Esophagus muscularis mucosa (tissue), 4 donors: ENCODE measurements around the gene MYO7B. TPM values are rescaled to one million over a fixed set of nuclear protein-coding genes. Genes with fewer than 3 reads are reported as not detected.

Source experiments
- DNase-seq: peaks from one replicate; pipeline ENCODE4 v3.0.0-alpha.2; 2017; ENCODE audit errors: extremely low spot score
- H3K27ac ChIP-seq, 4 donors: fragments of 200-600 bp; sonication (generic); replicated peaks in 1 of 4; 1 replicate in 3 of 4; 2 replicates in 1 of 4; pipeline ENCODE4 v1.5.1; 2016 to 2019; ENCODE audit warnings: mild to moderate bottlenecking in 1 of 4
- H3K27me3 ChIP-seq, 4 donors: fragments of 200-600 bp; sonication (generic); one replicate each; pipeline versions ENCODE4 v1.5.1 to v1.6.0; 2016 to 2019
- H3K36me3 ChIP-seq, 4 donors: fragments of 200-600 bp; sonication (generic); one replicate each; pipeline ENCODE4 v1.5.1; 2016 to 2019
- H3K4me1 ChIP-seq, 4 donors: fragments of 200-600 bp; sonication (generic); one replicate each; pipeline ENCODE4 v1.5.1; 2016 to 2019
- H3K4me3 ChIP-seq, 4 donors: fragments of 200-600 bp; sonication (generic); 1 replicate in 2 of 4; 2 replicates in 2 of 4; pipeline ENCODE4 v1.5.1; 2016 to 2019; ENCODE audit warnings: mild to moderate bottlenecking in 4 of 4, moderate library complexity in 1 of 4
- H3K9me3 ChIP-seq, 4 donors: fragments of 200-600 bp; sonication (generic); 1 replicate in 3 of 4; 2 replicates in 1 of 4; pipeline ENCODE4 v1.5.1; 2016 to 2019
- CTCF ChIP-seq, 3 experiments: fragments of 200-600 bp in 2 of 3; fragments of 450-650 bp in 1 of 3; sonication (generic) in 2 of 3; IDR thresholded peaks; one replicate each; pipeline ENCODE4 v1.5.1; 2017 to 2019; ENCODE audit warnings: antibody characterized with exemption in 3 of 3, mild to moderate bottlenecking in 2 of 3, moderate library complexity in 1 of 3
- EP300 ChIP-seq: sonication (generic); formaldehyde crosslinking; IDR thresholded peaks from one replicate; pipeline ENCODE4 v1.6.1; 2017; ENCODE audit warnings: antibody characterized with exemption
- POLR2A ChIP-seq: fragments of 450-650 bp; IDR thresholded peaks from one replicate; pipeline ENCODE4 v1.6.1; 2017; ENCODE audit warnings: antibody characterized with exemption, moderate library complexity, mild to moderate bottlenecking, low read depth
- POLR2AphosphoS5 ChIP-seq, 2 donors: sonication (generic); formaldehyde crosslinking; IDR thresholded peaks; one replicate each; pipeline ENCODE4 v1.6.1; 2017; ENCODE audit warnings: antibody characterized with exemption in 2 of 2
- WGBS: methylation state at CpG from one replicate; pipeline ENCODE4 v1.1.5; 2018; 5-methylcytosine and 5-hydroxymethylcytosine counted together
- intact Hi-C: fragments of 100-400 bp; cut with DNase I; formaldehyde crosslinking; loops from one replicate; pipeline ENCODE4 v1.15.1; 2023
- total RNA-seq, 4 donors: library from RNA; depleted of rRNA; stranded (reverse); fragments of >200 nt; gene quantifications; one replicate each; pipeline versions ENCODE4 v1.1.0 to v1.2.1, GENCODE V29; 2016

The MYO7B gene
- total RNA-seq, 4 donors from 2014 or later, result 0.19 to 0.98 (median 0.33) TPM; not detected in 1

GRCh38 chr2:127645026-127645394 lies 109.5 kb downstream of the MYO7B start:
- H3K4me3 ChIP-seq, result no peak overlapping the region
- DNase-seq, result no peak
- TF ChIP-seq POLR2AphosphoS5 (IDR thresholded peaks at IDR 0.05) (no peak), POLR2A (no peak), EP300 (no peak), CTCF (IDR thresholded peaks at IDR 0.05) (no peak)
- no peaks in the 10 kb centered on the region for H3K27me3 ChIP-seq
- H3K9me3 ChIP-seq, result no peaks in the 10 kb centered on the region
- intact Hi-C loops, result loop anchor here (5.0 kb wide), 1 partner anchor 37 kb away; no protein-coding TSS in a partner anchor
- peaks cover 92 to 100% (median 98%) of the 10 kb centered on the region in 4 donors for H3K4me1 ChIP-seq
- H3K36me3 ChIP-seq, result peaks cover 13 to 76% (median 52%) of the 10 kb centered on the region in 4 donors
- 56% methylated on average over 1 of the region's 1 CpG for WGBS
- peak overlapping the region; percentile 79 to 84 (median 80) for H3K27ac ChIP-seq

- Histone ChIP-seq H3K27ac (peak within 1 kb of the TSS; percentile 79 to 84 (median 80)), H3K36me3 (peaks cover 7 to 74% (median 48%) of the 10 kb centered on the region in 4 donors), H3K4me1 (peaks cover 92 to 100% (median 98%) of the 10 kb centered on the region in 4 donors), H3K27me3 (no peaks in the 10 kb centered on the region), H3K4me3 (no peak within 1 kb of the TSS), H3K9me3 (no peaks in the 10 kb centered on the region)
- intact Hi-C loops, result loop anchor here (5.0 kb wide), 1 partner anchor 37 kb away; no protein-coding TSS in a partner anchor
- TF ChIP-seq CTCF (IDR thresholded peaks at IDR 0.05), result no peak
- TF ChIP-seq POLR2A, result no peak
- no peak for TF ChIP-seq EP300
- no peak for TF ChIP-seq POLR2AphosphoS5 (IDR thresholded peaks at IDR 0.05)
- no peak for DNase-seq
- 74% methylated on average over 30 of the region's 37 CpGs for WGBS
Measured at GRCh38 chr2:127645395-127646291, 110.2 kb downstream of the MYO7B start, which contains the start of gene GPR17. GPR17 (plus strand) TSS chr2:127646153; CDS start chr2:127650736, 4,583 bp downstream.

- 49% methylated on average over 4 of the region's 24 CpGs for WGBS
- TF ChIP-seq CTCF (IDR thresholded peaks at IDR 0.05) (no peak), POLR2AphosphoS5 (IDR thresholded peaks at IDR 0.05) (no peak), POLR2A (no peak), EP300 (no peak)
- H3K9me3 ChIP-seq, result no peaks in the 10 kb centered on the region
- H3K4me1 ChIP-seq, result peaks cover 94 to 100% (median 98%) of the 10 kb centered on the region in 4 donors
- no peak overlapping the region for H3K4me3 ChIP-seq
- H3K27ac ChIP-seq, result peak overlapping the region; percentile 79 to 84 (median 80)
- no peak for DNase-seq
- intact Hi-C loops, result loop anchor here (5.0 kb wide), 1 partner anchor 36 kb away; no protein-coding TSS in a partner anchor
- H3K36me3 ChIP-seq, result peaks cover 0 to 70% (median 45%) of the 10 kb centered on the region in 4 donors
- no peaks in the 10 kb centered on the region for H3K27me3 ChIP-seq
Measured at GRCh38 chr2:127646487-127647241, 111.2 kb downstream of the MYO7B start.

GRCh38 chr2:127647242-127648190 lies 112.0 kb downstream of the MYO7B start:
- H3K4me1 ChIP-seq, result peaks cover 94 to 100% (median 98%) of the 10 kb centered on the region in 4 donors
- DNase-seq, result no peak
- intact Hi-C loops, result loop anchor here (5.0 kb wide), 1 partner anchor 35 kb away; no protein-coding TSS in a partner anchor
- H3K4me3 ChIP-seq, result no peak overlapping the region
- H3K27me3 ChIP-seq, result no peaks in the 10 kb centered on the region
- no peaks in the 10 kb centered on the region for H3K9me3 ChIP-seq
- peak overlapping the region; percentile 79 to 84 (median 80) for H3K27ac ChIP-seq
- WGBS, result 59% methylated on average over 9 of the region's 16 CpGs
- peaks cover 0 to 64% (median 38%) of the 10 kb centered on the region in 4 donors for H3K36me3 ChIP-seq
- TF ChIP-seq POLR2AphosphoS5 (IDR thresholded peaks at IDR 0.05) (peak in 1 of 2 donors; percentile 35), CTCF (IDR thresholded peaks at IDR 0.05) (no peak)
